ENCODE data around the gene BOD1. TPM values are rescaled to one million over a fixed set of nuclear protein-coding genes. Genes with fewer than 3 reads are reported as not detected.

The BOD1 gene
- total and polyA plus RNA-seq, 9 of the 15 experiments (the other 6 are each of a cell fraction or from before 2014, with no cell fraction given) = 10.1 to 31.6 (median 22.6) TPM

GRCh38 chr5:173570321-173571090, 45.9 kb downstream of the BOD1 start:
- no peak overlapping the region for H3K4me3 ChIP-seq
- H3K36me3 ChIP-seq (ENCODE audit: control insufficient read depth, insufficient read depth, low read length) = no peaks in the 10 kb centered on the region
- H3K27me3 ChIP-seq (ENCODE audit: control insufficient read depth in 2 of 2, insufficient read depth in 2 of 2, low read length in 2 of 2) = peaks cover 36 to 60% of the 10 kb centered on the region in 2 experiments
- no peak overlapping the region for H3K9ac ChIP-seq (ENCODE audit: insufficient read depth in 1 of 2, low read depth in 2 of 2, low read length in 2 of 2)
- FAIRE-seq = no peak
- BruUV-seq (replicated peaks) = no TSS peak
- ChIA-PET CTCF (ENCODE audit: low intra/inter-chr PET ratio) (no interaction called here), POLR2A (interaction anchor here (0.9 kb wide), 1 partner anchor 8 kb away, joined by 5 read pairs; no protein-coding TSS in a partner anchor)
- H4K20me1 ChIP-seq (replicated peaks; ENCODE audit: control insufficient read depth, insufficient read depth, low read length) = 0 out of 2 replicates have a peak, but pooled peaks cover 3% of the 10 kb centered on the region
- no peaks in the 10 kb centered on the region for H3K9me3 ChIP-seq (replicated peaks; ENCODE audit: control insufficient read depth, insufficient read depth, low read depth, low read length)
- peaks cover 0 to 4% of the 10 kb centered on the region in 2 experiments; a peak in 1 of 5 replicates for H3K4me1 ChIP-seq (replicated peaks in 1 of 2; ENCODE audit: control insufficient read depth in 2 of 2, insufficient read depth in 2 of 2, low read length in 2 of 2)
- TF ChIP-seq SPI1 (IDR thresholded peaks at IDR 0.05; ENCODE audit: borderline replicate concordance, low read depth, low read length) = no peak
- no peak for ATAC-seq
- H3K27ac ChIP-seq (ENCODE audit: extremely low read depth, low read depth, low read length) = no peak overlapping the region
- H3K4me2 ChIP-seq (ENCODE audit: insufficient read depth, low read length) = no peak overlapping the region
- 3% methylated on average over 22 of the region's 22 CpGs for WGBS (ENCODE audit: insufficient coverage, low coverage, missing lambda C conversion rate)
- in situ Hi-C loops (cut with MboI) = no loop called here
- H3K79me2 ChIP-seq (ENCODE audit: control insufficient read depth, insufficient read depth, low read length) = no peaks in the 10 kb centered on the region
- H2AFZ ChIP-seq (ENCODE audit: low read depth, low read length) = no peak overlapping the region
- intact Hi-C loops (cut with micrococcal nuclease) = loop anchor here (5.0 to 10.0 kb wide), 2 partner anchors 236 to 278 kb away; no protein-coding TSS in a partner anchor
- no peaks in the 10 kb centered on the region for H3K9me1 ChIP-seq (ENCODE audit: control insufficient read depth, insufficient read depth, low read length)
- DNase-seq (ENCODE audit: extremely low read depth in 1 of 4, low spot score in 3 of 4) = no peak

GRCh38 chr5:173568703-173569102, 47.7 kb downstream of the BOD1 start:
- H3K9me3 ChIP-seq (replicated peaks; ENCODE audit: control insufficient read depth, insufficient read depth, low read depth, low read length) = no peaks in the 10 kb centered on the region
- H3K4me1 ChIP-seq (replicated peaks in 1 of 2; ENCODE audit: control insufficient read depth in 2 of 2, insufficient read depth in 2 of 2, low read length in 2 of 2) = peaks cover 0 to 4% of the 10 kb centered on the region in 2 experiments; a peak in 1 of 5 replicates
- H2AFZ ChIP-seq (ENCODE audit: low read depth, low read length) = no peak overlapping the region
- H3K4me2 ChIP-seq (ENCODE audit: insufficient read depth, low read length) = no peak overlapping the region
- no peaks in the 10 kb centered on the region for H3K79me2 ChIP-seq (ENCODE audit: control insufficient read depth, insufficient read depth, low read length)
- WGBS (ENCODE audit: insufficient coverage, low coverage, missing lambda C conversion rate) = 0% methylated on average over 4 of the region's 4 CpGs
- no peak overlapping the region for H3K4me3 ChIP-seq
- peaks cover 26 to 57% of the 10 kb centered on the region in 2 experiments; a peak in 4 of 5 replicates for H3K27me3 ChIP-seq (ENCODE audit: control insufficient read depth in 2 of 2, insufficient read depth in 2 of 2, low read length in 2 of 2)
- no peaks in the 10 kb centered on the region for H3K9me1 ChIP-seq (ENCODE audit: control insufficient read depth, insufficient read depth, low read length)
- H4K20me1 ChIP-seq (replicated peaks; ENCODE audit: control insufficient read depth, insufficient read depth, low read length) = 0 out of 2 replicates have a peak, but pooled peaks cover 3% of the 10 kb centered on the region
- FAIRE-seq = no peak
- POLR2A ChIA-PET = interaction anchor here (0.6 kb wide), 1 partner anchor 237 kb away, joined by 3 read pairs; no protein-coding TSS in a partner anchor
- in situ Hi-C loops (cut with MboI) = loop anchor here (5.0 kb wide), 1 partner anchor 276 kb away; no protein-coding TSS in a partner anchor
- CTCF ChIA-PET (ENCODE audit: low intra/inter-chr PET ratio) = no interaction called here
- ATAC-seq = no peak
- peak; percentile 88 for TF ChIP-seq RBM25 (IDR thresholded peaks at IDR 0.05; ENCODE audit: low read depth, low read length, severe bottlenecking)
- TF ChIP-seq, protein P1, sequence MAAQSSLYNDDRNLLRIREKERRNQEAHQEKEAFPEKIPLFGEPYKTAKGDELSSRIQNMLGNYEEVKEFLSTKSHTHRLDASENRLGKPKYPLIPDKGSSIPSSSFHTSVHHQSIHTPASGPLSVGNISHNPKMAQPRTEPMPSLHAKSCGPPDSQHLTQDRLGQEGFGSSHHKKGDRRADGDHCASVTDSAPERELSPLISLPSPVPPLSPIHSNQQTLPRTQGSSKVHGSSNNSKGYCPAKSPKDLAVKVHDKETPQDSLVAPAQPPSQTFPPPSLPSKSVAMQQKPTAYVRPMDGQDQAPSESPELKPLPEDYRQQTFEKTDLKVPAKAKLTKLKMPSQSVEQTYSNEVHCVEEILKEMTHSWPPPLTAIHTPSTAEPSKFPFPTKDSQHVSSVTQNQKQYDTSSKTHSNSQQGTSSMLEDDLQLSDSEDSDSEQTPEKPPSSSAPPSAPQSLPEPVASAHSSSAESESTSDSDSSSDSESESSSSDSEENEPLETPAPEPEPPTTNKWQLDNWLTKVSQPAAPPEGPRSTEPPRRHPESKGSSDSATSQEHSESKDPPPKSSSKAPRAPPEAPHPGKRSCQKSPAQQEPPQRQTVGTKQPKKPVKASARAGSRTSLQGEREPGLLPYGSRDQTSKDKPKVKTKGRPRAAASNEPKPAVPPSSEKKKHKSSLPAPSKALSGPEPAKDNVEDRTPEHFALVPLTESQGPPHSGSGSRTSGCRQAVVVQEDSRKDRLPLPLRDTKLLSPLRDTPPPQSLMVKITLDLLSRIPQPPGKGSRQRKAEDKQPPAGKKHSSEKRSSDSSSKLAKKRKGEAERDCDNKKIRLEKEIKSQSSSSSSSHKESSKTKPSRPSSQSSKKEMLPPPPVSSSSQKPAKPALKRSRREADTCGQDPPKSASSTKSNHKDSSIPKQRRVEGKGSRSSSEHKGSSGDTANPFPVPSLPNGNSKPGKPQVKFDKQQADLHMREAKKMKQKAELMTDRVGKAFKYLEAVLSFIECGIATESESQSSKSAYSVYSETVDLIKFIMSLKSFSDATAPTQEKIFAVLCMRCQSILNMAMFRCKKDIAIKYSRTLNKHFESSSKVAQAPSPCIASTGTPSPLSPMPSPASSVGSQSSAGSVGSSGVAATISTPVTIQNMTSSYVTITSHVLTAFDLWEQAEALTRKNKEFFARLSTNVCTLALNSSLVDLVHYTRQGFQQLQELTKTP (IDR thresholded peaks at IDR 0.05; ENCODE audit: low read depth in 1 of 2, partially characterized antibody in 2 of 2) = no peak
- TF ChIP-seq, protein P2, sequence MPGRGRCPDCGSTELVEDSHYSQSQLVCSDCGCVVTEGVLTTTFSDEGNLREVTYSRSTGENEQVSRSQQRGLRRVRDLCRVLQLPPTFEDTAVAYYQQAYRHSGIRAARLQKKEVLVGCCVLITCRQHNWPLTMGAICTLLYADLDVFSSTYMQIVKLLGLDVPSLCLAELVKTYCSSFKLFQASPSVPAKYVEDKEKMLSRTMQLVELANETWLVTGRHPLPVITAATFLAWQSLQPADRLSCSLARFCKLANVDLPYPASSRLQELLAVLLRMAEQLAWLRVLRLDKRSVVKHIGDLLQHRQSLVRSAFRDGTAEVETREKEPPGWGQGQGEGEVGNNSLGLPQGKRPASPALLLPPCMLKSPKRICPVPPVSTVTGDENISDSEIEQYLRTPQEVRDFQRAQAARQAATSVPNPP (IDR thresholded peaks at IDR 0.05; ENCODE audit: borderline replicate concordance, insufficient read depth, insufficient read length) = no peak
- DNase-seq (ENCODE audit: extremely low read depth in 1 of 4, low spot score in 3 of 4) = no peak
- intact Hi-C loops (cut with micrococcal nuclease) = no loop called here
- H3K27ac ChIP-seq (ENCODE audit: extremely low read depth, low read depth, low read length) = no peak overlapping the region
- no peaks in the 10 kb centered on the region for H3K36me3 ChIP-seq (ENCODE audit: control insufficient read depth, insufficient read depth, low read length)
- H3K9ac ChIP-seq (ENCODE audit: insufficient read depth in 1 of 2, low read depth in 2 of 2, low read length in 2 of 2) = no peak overlapping the region
- no TSS peak for BruUV-seq (replicated peaks)

All from K562 (cell line).